ENCODE measurements around the gene SLC9C2. TPM values are rescaled to one million over a fixed set of nuclear protein-coding genes. Genes with fewer than 3 reads are reported as not detected.

The SLC9C2 gene
- polyA plus RNA-seq, 1 donor from 2014 or later: 0.31 TPM

- Histone ChIP-seq H3K9me3 (ENCODE audit: low read length) (no peaks in the 10 kb centered on the region), H2AFZ (ENCODE audit: low read depth, low read length) (no peak overlapping the region), H3K9ac (ENCODE audit: low read length) (no peak overlapping the region), H3K27ac (ENCODE audit: low read length) (no peak overlapping the region), H3F3A (ENCODE audit: insufficient read depth, low read length, poor library complexity, severe bottlenecking) (no peaks in the 10 kb centered on the region), H3K4me3 (ENCODE audit: low read length) (no peak overlapping the region), H3K27me3 (ENCODE audit: insufficient read depth, low read depth, low read length) (no peaks in the 10 kb centered on the region), H3K4me2 (ENCODE audit: low read length) (no peak overlapping the region), H3K79me2 (replicated peaks; ENCODE audit: insufficient read depth, low read length) (no peaks in the 10 kb centered on the region), H3K36me3 (ENCODE audit: insufficient read depth, low read length) (no peaks in the 10 kb centered on the region), H4K20me1 (ENCODE audit: insufficient read depth) (no peaks in the 10 kb centered on the region), H3K9me2 (ENCODE audit: insufficient read depth, low read length) (no peaks in the 10 kb centered on the region)
- TF ChIP-seq CTCF (IDR thresholded peaks at IDR 0.05; ENCODE audit: poor library complexity, severe bottlenecking) (no peak), EP300 (conservative IDR thresholded peaks at IDR 0.05; ENCODE audit: poor library complexity, severe bottlenecking) (no peak), EZH2 (IDR thresholded peaks at IDR 0.05; ENCODE audit: borderline replicate concordance, insufficient read depth, low read length, poor library complexity, severe bottlenecking) (no peak), SMC3 (conservative IDR thresholded peaks at IDR 0.05; ENCODE audit: poor library complexity) (no peak), RAD21 (conservative IDR thresholded peaks at IDR 0.05) (no peak), POLR2AphosphoS5 (IDR thresholded peaks at IDR 0.05) (no peak), TAF1 (IDR thresholded peaks at IDR 0.05; ENCODE audit: low read depth) (no peak), REST (IDR thresholded peaks at IDR 0.05; ENCODE audit: borderline replicate concordance) (no peak)
These were observed 12.3 kb downstream of the SLC9C2 start for GRCh38 chr1:173590557-173590956.

GRCh38 chr1:173581383-173582079 lies 21.3 kb downstream of the SLC9C2 start:
- TF ChIP-seq REST (IDR thresholded peaks at IDR 0.05; ENCODE audit: borderline replicate concordance): no peak
- TF ChIP-seq POLR2AphosphoS5 (IDR thresholded peaks at IDR 0.05): no peak
- no peak for TF ChIP-seq TAF1 (IDR thresholded peaks at IDR 0.05; ENCODE audit: low read depth)
- no peak for TF ChIP-seq EP300 (conservative IDR thresholded peaks at IDR 0.05; ENCODE audit: poor library complexity, severe bottlenecking)
- no peak for TF ChIP-seq RAD21 (conservative IDR thresholded peaks at IDR 0.05)
- no peak for TF ChIP-seq SMC3 (conservative IDR thresholded peaks at IDR 0.05; ENCODE audit: poor library complexity)
- no peak for TF ChIP-seq MXI1 (conservative IDR thresholded peaks at IDR 0.05; ENCODE audit: poor library complexity, severe bottlenecking)
- no peak for TF ChIP-seq EZH2 (IDR thresholded peaks at IDR 0.05; ENCODE audit: borderline replicate concordance, insufficient read depth, low read length, poor library complexity, severe bottlenecking)
- TF ChIP-seq CTCF (IDR thresholded peaks at IDR 0.05; ENCODE audit: poor library complexity, severe bottlenecking): no peak
- Histone ChIP-seq H3K27me3 (ENCODE audit: insufficient read depth, low read depth, low read length) (no peaks in the 10 kb centered on the region), H3K27ac (ENCODE audit: low read length) (no peak overlapping the region), H3F3A (ENCODE audit: insufficient read depth, low read length, poor library complexity, severe bottlenecking) (no peaks in the 10 kb centered on the region), H3K4me3 (ENCODE audit: low read length) (no peak overlapping the region), H4K20me1 (ENCODE audit: insufficient read depth) (no peaks in the 10 kb centered on the region), H3K9me2 (ENCODE audit: insufficient read depth, low read length) (no peaks in the 10 kb centered on the region), H3K36me3 (ENCODE audit: insufficient read depth, low read length) (no peaks in the 10 kb centered on the region), H3K4me2 (ENCODE audit: low read length) (no peak overlapping the region), H3K9me3 (ENCODE audit: low read length) (no peaks in the 10 kb centered on the region), H2AFZ (ENCODE audit: low read depth, low read length) (no peak overlapping the region), H3K79me2 (replicated peaks; ENCODE audit: insufficient read depth, low read length) (no peaks in the 10 kb centered on the region), H3K9ac (ENCODE audit: low read length) (no peak overlapping the region)

All from neural cell (in vitro differentiated cells).